HepG2 (cell line): Measurements from ENCODE around the gene OR6C68. TPM values are rescaled to one million over a fixed set of nuclear protein-coding genes. Genes with fewer than 3 reads are reported as not detected.
A peak's percentile ranks its signal among the peaks of the same experiment; 100 is the strongest.

Source experiments
- ASH2L ChIP-seq: fragments of 300-600, 200-600 bp; sonication (generic); IDR thresholded peaks from 2 replicates; pipeline ENCODE4 v1.7.0; 2017; ENCODE audit warnings: low read depth, mild to moderate bottlenecking, moderate library complexity, mixed read lengths, low read length; ENCODE audit not compliant: insufficient read length
- CREM ChIP-seq, 2 experiments: sonication (generic) in 1 of 2; formaldehyde crosslinking in 1 of 2; IDR thresholded peaks; 2 replicates each; pipeline versions ENCODE4 v1.4.0 to v1.6.1; 2016 to 2020; ENCODE audit warnings: antibody characterized with exemption in 1 of 2, mild to moderate bottlenecking in 1 of 2, missing genetic modification reagents in 1 of 2
- ESRRA ChIP-seq: sonication (generic); formaldehyde crosslinking; IDR thresholded peaks from 2 replicates; pipeline ENCODE4 v1.5.1; 2020; ENCODE audit warnings: mild to moderate bottlenecking, low read depth, missing genetic modification reagents
- HNRNPL ChIP-seq: fragments of 200-400 bp; formaldehyde crosslinking; IDR thresholded peaks from 2 replicates; pipeline ENCODE4 v1.6.1; 2017; ENCODE audit warnings: mild to moderate bottlenecking, low read depth, low read length
- HOXA7 ChIP-seq: sonication (generic); formaldehyde crosslinking; IDR thresholded peaks from 2 replicates; pipeline ENCODE4 v1.8.1; 2022; ENCODE audit warnings: mild to moderate bottlenecking, missing genetic modification reagents, moderate library complexity
- HOXA9 ChIP-seq: sonication (generic); formaldehyde crosslinking; IDR thresholded peaks from 2 replicates; pipeline ENCODE4 v1.8.1; 2022; ENCODE audit warnings: missing genetic modification reagents, mild to moderate bottlenecking, moderate library complexity, borderline replicate concordance
- KLF6 ChIP-seq: IDR thresholded peaks from 2 replicates; pipeline ENCODE4 v1.8.0; 2016; ENCODE audit warnings: missing biosample characterization, missing genetic modification reagents
- LCORL ChIP-seq, 2 experiments: fragments of 450-650 bp in 1 of 2; sonication (generic) in 1 of 2; formaldehyde crosslinking in 1 of 2; IDR thresholded peaks; 2 replicates each; pipeline versions ENCODE4 v1.5.0 to v1.6.1; 2017 to 2020; ENCODE audit warnings: antibody characterized with exemption in 1 of 2, missing genetic modification reagents in 1 of 2
- MIXL1 ChIP-seq: IDR thresholded peaks from 2 replicates; pipeline ENCODE4 v1.6.1; 2016
- MZF1 ChIP-seq: sonication (generic); formaldehyde crosslinking; IDR thresholded peaks from 2 replicates; pipeline ENCODE4 v1.8.1; 2023; ENCODE audit warnings: mild to moderate bottlenecking, missing genetic modification reagents, borderline replicate concordance
- NCOR1 ChIP-seq: fragments of 200-600 bp; sonication (generic); IDR thresholded peaks from 2 replicates; pipeline ENCODE4 v1.7.0; 2017; ENCODE audit warnings: antibody characterized with exemption, low read length, borderline replicate concordance
- NFIC ChIP-seq: IDR thresholded peaks from 2 replicates; pipeline ENCODE4 v1.6.1; 2012; ENCODE audit warnings: mild to moderate bottlenecking, low read length, inconsistent platforms
- TCF7 ChIP-seq: sonication (generic); IDR thresholded peaks from 2 replicates; pipeline ENCODE4 v1.6.1; 2016; ENCODE audit warnings: antibody characterized with exemption, low read depth
- THAP11 ChIP-seq: IDR thresholded peaks from 2 replicates; pipeline ENCODE4 v1.6.1; 2016; ENCODE audit warnings: missing biosample characterization, missing genetic modification reagents
- ZBTB43 ChIP-seq: sonication (generic); formaldehyde crosslinking; conservative IDR thresholded peaks from 2 replicates; pipeline ENCODE4 v1.4.0; 2020; ENCODE audit warnings: missing genetic modification reagents
- ZGPAT ChIP-seq: IDR thresholded peaks from 2 replicates; pipeline ENCODE4 v1.6.1; 2016; ENCODE audit warnings: mild to moderate bottlenecking
- ZNF235 ChIP-seq: sonication (generic); formaldehyde crosslinking; IDR thresholded peaks from 2 replicates; pipeline ENCODE4 v1.8.1; 2023; ENCODE audit warnings: mild to moderate bottlenecking, missing genetic modification reagents, borderline replicate concordance
- ZNF317 ChIP-seq: sonication (generic); formaldehyde crosslinking; IDR thresholded peaks from 2 replicates; pipeline ENCODE4 v1.5.0; 2020; ENCODE audit warnings: mild to moderate bottlenecking, missing genetic modification reagents
- ZNF546 ChIP-seq: sonication (generic); formaldehyde crosslinking; conservative IDR thresholded peaks from 2 replicates; pipeline ENCODE4 v1.8.1; 2023; ENCODE audit warnings: mild to moderate bottlenecking, missing genetic modification reagents
- ZNF557 ChIP-seq: sonication (generic); formaldehyde crosslinking; IDR thresholded peaks from 2 replicates; pipeline ENCODE4 v1.4.0; 2020; ENCODE audit warnings: missing genetic modification reagents
- ZSCAN9 ChIP-seq: IDR thresholded peaks from 2 replicates; pipeline ENCODE4 v1.6.1; 2016; ENCODE audit warnings: borderline replicate concordance
- polyA plus RNA-seq, 8 experiments: library from polyadenylated mRNA; depleted of rRNA in 3 of 8; stranded (reverse) in 7 of 8; unstranded in 1 of 8; fragments of >200 nt; fragmentation: Illumina TruSeq in 4 of 8; extraction: Trizol in 4 of 8; gene quantifications; 2 replicates each; pipeline versions ENCODE4 v1.2.1 to v1.2.3, GENCODE V29; 2011 to 2016; ENCODE audit warnings: low read depth in 4 of 8, missing spikeins in 1 of 8, mixed read lengths in 1 of 8; ENCODE audit not compliant: insufficient read depth in 1 of 8
- total RNA-seq, 5 experiments: library from RNA; depleted of rRNA; stranded (reverse); fragments of >200 nt; fragmentation: Illumina TruSeq; extraction: Trizol; gene quantifications; 2 replicates each; pipeline ENCODE4 v1.2.3, GENCODE V29; 2016; ENCODE audit warnings: low read depth in 1 of 5
- TF ChIP-seq, protein P1 (sequence below): sonication (generic); formaldehyde crosslinking; IDR thresholded peaks from 2 replicates; pipeline ENCODE4 v1.5.1; 2020; ENCODE audit warnings: mild to moderate bottlenecking, moderate library complexity, missing genetic modification reagents
- TF ChIP-seq, protein P2 (sequence below): sonication (generic); formaldehyde crosslinking; IDR thresholded peaks from 2 replicates; pipeline ENCODE4 v1.4.0; 2020; ENCODE audit warnings: missing genetic modification reagents, borderline replicate concordance

Gene OR6C68
- total and polyA plus RNA-seq, 2 of the 13 experiments (the other 11 are each of a cell fraction or from before 2014, with no cell fraction given), result not detected

GRCh38 chr12:55499810-55500252, 7.7 kb downstream of the OR6C68 start (continued):
- TF ChIP-seq LCORL (IDR thresholded peaks at IDR 0.05), result no peak
- TF ChIP-seq LCORL (CRISPR knock-in tag; IDR thresholded peaks at IDR 0.05), result peak; percentile 65; the same call in 1 of the 2 replicates
- no peak for TF ChIP-seq HNRNPL
- TF ChIP-seq KLF6, result no peak
- TF ChIP-seq, protein P1, sequence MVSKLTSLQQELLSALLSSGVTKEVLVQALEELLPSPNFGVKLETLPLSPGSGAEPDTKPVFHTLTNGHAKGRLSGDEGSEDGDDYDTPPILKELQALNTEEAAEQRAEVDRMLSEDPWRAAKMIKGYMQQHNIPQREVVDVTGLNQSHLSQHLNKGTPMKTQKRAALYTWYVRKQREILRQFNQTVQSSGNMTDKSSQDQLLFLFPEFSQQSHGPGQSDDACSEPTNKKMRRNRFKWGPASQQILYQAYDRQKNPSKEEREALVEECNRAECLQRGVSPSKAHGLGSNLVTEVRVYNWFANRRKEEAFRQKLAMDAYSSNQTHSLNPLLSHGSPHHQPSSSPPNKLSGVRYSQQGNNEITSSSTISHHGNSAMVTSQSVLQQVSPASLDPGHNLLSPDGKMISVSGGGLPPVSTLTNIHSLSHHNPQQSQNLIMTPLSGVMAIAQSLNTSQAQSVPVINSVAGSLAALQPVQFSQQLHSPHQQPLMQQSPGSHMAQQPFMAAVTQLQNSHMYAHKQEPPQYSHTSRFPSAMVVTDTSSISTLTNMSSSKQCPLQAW (CRISPR knock-in tag), result peak; percentile 78; the same call in 1 of the 2 replicates
- TF ChIP-seq NFIC, result peak; percentile 76; the same call in 1 of the 2 replicates
- TF ChIP-seq HOXA7 (CRISPR knock-in tag), result no peak
- TF ChIP-seq CREM (IDR thresholded peaks at IDR 0.05), result peak; percentile 77
- TF ChIP-seq CREM (CRISPR knock-in tag; IDR thresholded peaks at IDR 0.05), result no peak
- peak; percentile 64; the same call in 1 of the 2 replicates for TF ChIP-seq MIXL1 (CRISPR knock-in tag)
- TF ChIP-seq MZF1 (CRISPR knock-in tag), result no peak
- TF ChIP-seq ZNF317 (CRISPR knock-in tag), result peak; percentile 36; the same call in 1 of the 2 replicates
- TF ChIP-seq ASH2L, result peak; percentile 86
- TF ChIP-seq THAP11 (CRISPR knock-in tag), result no peak
- TF ChIP-seq ESRRA (CRISPR knock-in tag), result no peak
- TF ChIP-seq TCF7, result peak; percentile 90
- 0 out of 2 replicates have a peak, but pooled peaks have one; percentile 62 for TF ChIP-seq ZSCAN9
- TF ChIP-seq ZNF546 (CRISPR knock-in tag), result no peak
- 0 out of 2 replicates have a peak, but pooled peaks have one; percentile 82 for TF ChIP-seq ZNF557 (CRISPR knock-in tag)
- TF ChIP-seq, protein P2, sequence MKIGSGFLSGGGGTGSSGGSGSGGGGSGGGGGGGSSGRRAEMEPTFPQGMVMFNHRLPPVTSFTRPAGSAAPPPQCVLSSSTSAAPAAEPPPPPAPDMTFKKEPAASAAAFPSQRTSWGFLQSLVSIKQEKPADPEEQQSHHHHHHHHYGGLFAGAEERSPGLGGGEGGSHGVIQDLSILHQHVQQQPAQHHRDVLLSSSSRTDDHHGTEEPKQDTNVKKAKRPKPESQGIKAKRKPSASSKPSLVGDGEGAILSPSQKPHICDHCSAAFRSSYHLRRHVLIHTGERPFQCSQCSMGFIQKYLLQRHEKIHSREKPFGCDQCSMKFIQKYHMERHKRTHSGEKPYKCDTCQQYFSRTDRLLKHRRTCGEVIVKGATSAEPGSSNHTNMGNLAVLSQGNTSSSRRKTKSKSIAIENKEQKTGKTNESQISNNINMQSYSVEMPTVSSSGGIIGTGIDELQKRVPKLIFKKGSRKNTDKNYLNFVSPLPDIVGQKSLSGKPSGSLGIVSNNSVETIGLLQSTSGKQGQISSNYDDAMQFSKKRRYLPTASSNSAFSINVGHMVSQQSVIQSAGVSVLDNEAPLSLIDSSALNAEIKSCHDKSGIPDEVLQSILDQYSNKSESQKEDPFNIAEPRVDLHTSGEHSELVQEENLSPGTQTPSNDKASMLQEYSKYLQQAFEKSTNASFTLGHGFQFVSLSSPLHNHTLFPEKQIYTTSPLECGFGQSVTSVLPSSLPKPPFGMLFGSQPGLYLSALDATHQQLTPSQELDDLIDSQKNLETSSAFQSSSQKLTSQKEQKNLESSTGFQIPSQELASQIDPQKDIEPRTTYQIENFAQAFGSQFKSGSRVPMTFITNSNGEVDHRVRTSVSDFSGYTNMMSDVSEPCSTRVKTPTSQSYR, result 0 out of 2 replicates have a peak, but pooled peaks have one; percentile 17
- peak; percentile 91 for TF ChIP-seq NCOR1
- peak; percentile 60 for TF ChIP-seq ZGPAT (CRISPR knock-in tag)
- no peak for TF ChIP-seq ZNF235 (CRISPR knock-in tag)
- TF ChIP-seq HOXA9 (CRISPR knock-in tag), result no peak
- TF ChIP-seq ZBTB43 (CRISPR knock-in tag), result peak; percentile 92
